ENCODE measurements around the gene TMTC2.

The TMTC2 gene

GRCh38 chr12:83089575-83089974, 402.9 kb downstream of the TMTC2 start:
- Histone ChIP-seq H3K9me2 (replicated peaks; ENCODE audit: insufficient read depth, low read length) (no peaks in the 10 kb centered on the region), H3K4me3 (ENCODE audit: insufficient read depth, low read length, poor library complexity, severe bottlenecking) (no peak overlapping the region), H2AFZ (ENCODE audit: low read depth, low read length, severe bottlenecking) (no peak overlapping the region), H3K27me3 (ENCODE audit: low read length) (no peaks in the 10 kb centered on the region), H3K4me2 (ENCODE audit: low read depth, low read length, poor library complexity, severe bottlenecking) (no peak overlapping the region), H3K36me3 (ENCODE audit: low read length) (no peaks in the 10 kb centered on the region), H3K27ac (ENCODE audit: low read depth, low read length) (no peak overlapping the region), H3K9me3 (ENCODE audit: insufficient read depth, low read length) (no peaks in the 10 kb centered on the region), H3K9ac (ENCODE audit: low read length) (no peak overlapping the region), H3K79me2 (ENCODE audit: insufficient read depth, low read length) (no peaks in the 10 kb centered on the region), H3F3A (ENCODE audit: insufficient read depth) (no peaks in the 10 kb centered on the region), H4K20me1 (ENCODE audit: low read depth, low read length) (no peaks in the 10 kb centered on the region)
- TF ChIP-seq EZH2phosphoT487 (conservative IDR thresholded peaks at IDR 0.05; ENCODE audit: low read length): no peak
- no peak for TF ChIP-seq CTCF (IDR thresholded peaks at IDR 0.05; ENCODE audit: insufficient read depth, low read length, poor library complexity, severe bottlenecking)

- no peaks in the 10 kb centered on the region for H3K36me3 ChIP-seq (ENCODE audit: low read length)
- H3K27me3 ChIP-seq (ENCODE audit: low read length): no peaks in the 10 kb centered on the region
- H3K4me3 ChIP-seq (ENCODE audit: insufficient read depth, low read length, poor library complexity, severe bottlenecking): no peak overlapping the region
- no peak for TF ChIP-seq EZH2phosphoT487 (conservative IDR thresholded peaks at IDR 0.05; ENCODE audit: low read length)
- no peak for TF ChIP-seq CTCF (IDR thresholded peaks at IDR 0.05; ENCODE audit: insufficient read depth, low read length, poor library complexity, severe bottlenecking)
- H3K9me3 ChIP-seq (ENCODE audit: insufficient read depth, low read length): no peaks in the 10 kb centered on the region
- no peak overlapping the region for H3K27ac ChIP-seq (ENCODE audit: low read depth, low read length)
- H2AFZ ChIP-seq (ENCODE audit: low read depth, low read length, severe bottlenecking): no peak overlapping the region
- H3K9me2 ChIP-seq (replicated peaks; ENCODE audit: insufficient read depth, low read length): no peaks in the 10 kb centered on the region
- no peaks in the 10 kb centered on the region for H4K20me1 ChIP-seq (ENCODE audit: low read depth, low read length)
- H3K4me2 ChIP-seq (ENCODE audit: low read depth, low read length, poor library complexity, severe bottlenecking): no peak overlapping the region
- H3K9ac ChIP-seq (ENCODE audit: low read length): no peak overlapping the region
- H3K79me2 ChIP-seq (ENCODE audit: insufficient read depth, low read length): no peaks in the 10 kb centered on the region
- no peaks in the 10 kb centered on the region for H3F3A ChIP-seq (ENCODE audit: insufficient read depth)
Observed at GRCh38 chr12:83092129-83092528, 405.4 kb downstream of the TMTC2 start.

GRCh38 chr12:83092606-83093005, 405.9 kb downstream of the TMTC2 start:
- Histone ChIP-seq H3K27ac (ENCODE audit: low read depth, low read length) (no peak overlapping the region), H3K27me3 (ENCODE audit: low read length) (no peaks in the 10 kb centered on the region), H3K4me2 (ENCODE audit: low read depth, low read length, poor library complexity, severe bottlenecking) (no peak overlapping the region), H3K36me3 (ENCODE audit: low read length) (no peaks in the 10 kb centered on the region), H3F3A (ENCODE audit: insufficient read depth) (no peaks in the 10 kb centered on the region), H3K9me2 (replicated peaks; ENCODE audit: insufficient read depth, low read length) (no peaks in the 10 kb centered on the region), H3K4me3 (ENCODE audit: insufficient read depth, low read length, poor library complexity, severe bottlenecking) (no peak overlapping the region), H3K79me2 (ENCODE audit: insufficient read depth, low read length) (no peaks in the 10 kb centered on the region), H3K9ac (ENCODE audit: low read length) (no peak overlapping the region), H4K20me1 (ENCODE audit: low read depth, low read length) (no peaks in the 10 kb centered on the region), H2AFZ (ENCODE audit: low read depth, low read length, severe bottlenecking) (no peak overlapping the region), H3K9me3 (ENCODE audit: insufficient read depth, low read length) (no peaks in the 10 kb centered on the region)
- TF ChIP-seq EZH2phosphoT487 (conservative IDR thresholded peaks at IDR 0.05; ENCODE audit: low read length) (no peak), CTCF (IDR thresholded peaks at IDR 0.05; ENCODE audit: insufficient read depth, low read length, poor library complexity, severe bottlenecking) (no peak)

All from SU-DHL-6 (cell line).